ENCODE measurements around the gene NRAP.
A peak's percentile ranks its signal among the peaks of the same experiment; 100 is the strongest.

The NRAP gene

DNA sequence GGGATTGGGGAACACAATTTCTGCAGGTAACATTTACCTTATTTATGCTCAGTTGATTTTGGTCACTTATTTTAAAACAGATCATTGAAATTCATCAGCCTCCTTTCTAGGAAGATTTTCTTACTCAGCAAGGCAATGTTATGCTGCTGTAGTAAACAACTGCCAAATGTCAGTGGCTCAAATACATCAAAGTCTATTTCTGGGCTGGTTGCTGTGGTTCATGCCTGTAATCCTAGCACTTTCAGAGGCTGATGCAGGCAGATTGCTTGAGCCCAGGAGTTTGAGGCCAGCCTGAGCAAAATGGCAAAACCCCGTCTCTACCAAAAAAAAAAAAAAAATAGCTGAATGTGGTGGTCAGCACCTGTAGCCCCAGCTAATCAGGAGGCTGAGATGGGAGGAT is 85.1 kb downstream of the NRAP start:
- in situ Hi-C loops (cut with MboI; ENCODE audit: low pct_unique_long_range_greater_than_20kb, low sequenced_read_pairs) = no loop called here
- no peak for DNase-seq

- DNase-seq = peak; percentile 27
- in situ Hi-C loops (cut with MboI; ENCODE audit: low pct_unique_long_range_greater_than_20kb, low sequenced_read_pairs) = no loop called here
These were observed 87.0 kb downstream of the NRAP start for GRCh38 chr10:113576852-113577251.

DNA sequence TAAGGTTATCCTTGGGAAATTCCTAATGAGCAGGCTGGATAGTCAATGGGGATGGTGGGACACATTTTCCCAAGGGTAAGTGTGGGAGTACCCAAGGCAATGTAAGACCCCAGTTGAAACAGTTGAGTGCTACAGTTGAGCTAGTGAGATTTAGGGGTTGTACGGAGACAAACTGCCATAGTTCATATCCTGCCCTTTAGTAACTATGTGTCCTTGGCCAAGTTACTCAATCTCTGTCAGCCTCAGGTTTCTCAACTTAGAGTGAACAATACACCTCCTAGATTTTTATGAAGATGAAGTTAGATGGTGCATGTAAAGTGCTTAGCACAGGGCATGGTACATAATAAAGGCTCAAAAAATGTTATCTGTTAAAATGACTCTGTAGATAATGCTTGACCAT is 90.5 kb downstream of the NRAP start:
- in situ Hi-C loops (cut with MboI; ENCODE audit: low pct_unique_long_range_greater_than_20kb, low sequenced_read_pairs) = no loop called here

GRCh38 chr10:113572520-113573290 is 91.1 kb downstream of the NRAP start:
- no peak for DNase-seq
- in situ Hi-C loops (cut with MboI; ENCODE audit: low pct_unique_long_range_greater_than_20kb, low sequenced_read_pairs) = no loop called here

More for the DNA sequence above, 90.5 kb downstream of the NRAP start:
- no peak for DNase-seq

GRCh38 chr10:113569576-113569975 is 94.3 kb downstream of the NRAP start:
- no peak for DNase-seq
- in situ Hi-C loops (cut with MboI; ENCODE audit: low pct_unique_long_range_greater_than_20kb, low sequenced_read_pairs) = no loop called here

DNA sequence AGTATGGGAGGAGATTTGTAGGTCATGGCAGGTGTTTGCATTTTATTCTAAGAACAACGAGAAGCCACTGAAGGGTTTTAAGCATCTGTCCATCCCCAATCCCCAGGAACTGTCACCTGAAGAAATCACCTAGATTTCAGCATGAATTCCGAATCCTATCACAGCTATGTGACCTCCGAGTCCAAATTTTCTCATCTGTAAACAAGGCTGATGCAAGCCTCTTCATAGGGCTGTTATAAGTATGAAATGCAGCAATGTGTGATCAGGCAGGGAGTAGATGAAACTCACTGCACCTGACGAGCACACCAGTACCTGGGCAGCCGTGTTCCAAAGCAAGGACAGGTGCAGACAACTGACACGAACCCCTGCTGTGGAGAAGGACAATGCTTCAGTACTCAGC is 97.0 kb downstream of the NRAP start:
- in situ Hi-C loops (cut with MboI; ENCODE audit: low pct_unique_long_range_greater_than_20kb, low sequenced_read_pairs) = no loop called here
- DNase-seq = no peak

DNA sequence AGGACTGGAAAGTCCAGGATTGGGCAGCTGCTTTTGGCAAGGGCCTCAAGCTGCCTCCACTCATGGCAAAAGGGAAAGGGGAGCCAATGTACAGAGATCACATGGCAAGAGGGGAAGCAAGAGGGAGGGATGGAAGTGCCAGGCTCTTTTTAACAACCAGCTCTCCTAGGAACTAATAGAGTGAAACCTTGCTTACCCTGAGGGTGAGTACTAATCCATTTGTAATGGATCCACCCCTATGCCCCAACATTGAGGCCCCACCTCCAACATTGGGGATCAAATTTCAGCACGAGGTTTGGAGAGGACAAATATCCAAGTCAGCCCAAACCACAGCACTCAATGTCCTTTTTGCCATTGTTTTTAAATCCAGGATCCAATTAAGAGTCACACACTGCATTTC is 98.5 kb downstream of the NRAP start:
- DNase-seq = no peak
- in situ Hi-C loops (cut with MboI; ENCODE audit: low pct_unique_long_range_greater_than_20kb, low sequenced_read_pairs) = no loop called here

DNA sequence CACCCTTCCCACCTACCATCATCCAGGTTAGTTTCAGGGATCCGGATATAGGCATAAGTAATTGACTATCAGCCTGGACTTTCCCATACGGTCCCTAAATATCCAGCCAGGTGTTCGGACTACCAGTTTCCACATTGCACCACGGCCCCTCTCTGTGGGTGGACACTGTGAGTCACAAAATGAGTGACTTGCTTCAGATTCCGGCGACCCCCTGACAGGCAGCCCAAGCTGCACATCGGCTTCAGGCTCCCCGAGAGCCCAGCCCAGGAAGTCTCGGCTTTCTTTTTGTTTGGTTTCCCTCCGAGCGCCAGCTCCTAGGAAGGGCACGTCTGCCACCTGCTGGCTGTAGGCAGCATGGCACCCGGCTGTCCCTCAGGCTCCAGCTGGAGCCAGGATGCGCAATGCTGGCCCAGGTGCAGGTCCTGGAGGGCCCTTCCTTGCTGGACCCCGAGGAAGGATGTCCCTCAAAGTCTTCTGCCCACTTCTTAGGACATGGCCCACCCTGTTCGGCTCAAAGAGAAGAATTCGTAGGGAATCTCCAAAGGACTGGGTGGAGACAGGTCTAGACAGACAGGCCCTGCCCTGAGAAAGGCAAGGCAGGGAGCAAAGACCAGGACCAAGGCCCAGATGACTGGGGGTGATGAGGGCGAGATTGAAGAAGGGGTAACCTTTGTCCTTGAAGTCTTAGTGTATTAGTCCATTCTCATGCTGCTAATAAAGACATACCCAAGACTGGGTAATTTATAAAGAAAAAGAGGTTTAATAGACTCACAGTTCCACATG is 100.3 kb downstream of the NRAP start:
- in situ Hi-C loops (cut with MboI; ENCODE audit: low pct_unique_long_range_greater_than_20kb, low sequenced_read_pairs) = no loop called here
- peak; percentile 77 for DNase-seq

- DNase-seq = no peak
- in situ Hi-C loops (cut with MboI; ENCODE audit: low pct_unique_long_range_greater_than_20kb, low sequenced_read_pairs) = no loop called here
These were observed 101.1 kb downstream of the NRAP start for GRCh38 chr10:113562704-113563103.

GRCh38 chr10:113562069-113562468 is 101.8 kb downstream of the NRAP start:
- in situ Hi-C loops (cut with MboI; ENCODE audit: low pct_unique_long_range_greater_than_20kb, low sequenced_read_pairs) = no loop called here

DNA sequence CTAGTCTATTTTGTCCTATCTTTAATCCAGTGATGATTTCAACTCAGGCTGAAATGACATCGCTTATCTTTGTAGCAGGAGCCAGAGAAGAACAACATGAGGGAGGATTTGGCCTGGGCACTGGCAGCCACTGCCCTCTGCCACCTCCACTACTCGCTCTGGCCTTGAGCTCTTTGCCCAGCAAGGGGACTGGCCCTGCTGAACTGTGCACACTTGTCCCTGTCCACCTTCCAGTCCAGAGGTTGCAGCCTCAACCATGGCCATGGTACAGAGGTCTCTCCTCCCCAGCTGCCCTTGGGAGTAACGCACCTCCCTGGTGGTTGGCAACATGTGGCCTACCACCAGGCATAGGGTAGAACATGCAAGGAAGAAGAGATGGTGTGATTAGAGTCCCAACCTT is 102.6 kb downstream of the NRAP start:
- in situ Hi-C loops (cut with MboI; ENCODE audit: low pct_unique_long_range_greater_than_20kb, low sequenced_read_pairs) = no loop called here
- no peak for DNase-seq

More at GRCh38 chr10:113562069-113562468, 101.8 kb downstream of the NRAP start:
- no peak for DNase-seq

DNA sequence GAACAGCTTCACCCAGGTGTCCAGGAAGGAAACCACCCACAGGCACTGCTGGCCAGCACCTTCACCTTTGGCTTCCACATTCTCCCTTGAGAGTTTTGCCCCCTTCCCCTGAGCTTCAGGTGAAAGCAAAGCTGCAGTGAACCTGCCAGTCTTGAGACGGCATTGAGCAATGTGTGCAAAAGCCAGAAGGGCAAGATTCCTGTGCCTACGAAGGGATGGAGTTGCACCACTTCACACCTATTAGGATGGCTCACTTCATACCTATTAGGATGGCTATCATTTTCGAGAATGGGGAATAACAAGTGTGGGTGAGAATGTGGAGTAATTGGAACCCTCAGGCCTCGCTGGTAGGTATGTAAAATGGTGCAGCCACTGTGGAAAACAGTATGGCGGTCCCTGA is 103.8 kb downstream of the NRAP start:
- no peak for DNase-seq

DNA sequence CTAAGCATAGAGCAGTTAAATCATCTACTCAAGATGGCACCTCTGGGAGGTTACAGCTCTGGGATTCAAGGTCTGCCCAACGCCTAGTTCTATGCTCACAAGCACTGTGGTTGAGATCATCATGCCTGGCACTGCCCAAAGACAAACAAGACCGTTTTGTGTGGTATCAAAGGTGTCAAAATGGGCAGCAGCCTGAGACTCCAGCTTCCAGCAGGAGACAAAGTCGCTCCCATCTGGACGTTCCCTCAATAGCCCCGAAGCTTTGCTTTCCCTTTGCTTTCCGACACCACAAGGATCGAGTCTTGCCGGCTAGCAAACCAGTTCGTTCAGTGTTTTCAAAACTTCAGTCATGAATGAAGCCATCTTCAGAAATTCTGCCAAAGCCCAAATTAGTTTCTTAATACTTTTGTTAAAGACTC is 105.9 kb downstream of the NRAP start:
- no peak for DNase-seq
- in situ Hi-C loops (cut with MboI; ENCODE audit: low pct_unique_long_range_greater_than_20kb, low sequenced_read_pairs) = no loop called here

More for the DNA sequence above, 103.8 kb downstream of the NRAP start:
- in situ Hi-C loops (cut with MboI; ENCODE audit: low pct_unique_long_range_greater_than_20kb, low sequenced_read_pairs) = no loop called here

DNA sequence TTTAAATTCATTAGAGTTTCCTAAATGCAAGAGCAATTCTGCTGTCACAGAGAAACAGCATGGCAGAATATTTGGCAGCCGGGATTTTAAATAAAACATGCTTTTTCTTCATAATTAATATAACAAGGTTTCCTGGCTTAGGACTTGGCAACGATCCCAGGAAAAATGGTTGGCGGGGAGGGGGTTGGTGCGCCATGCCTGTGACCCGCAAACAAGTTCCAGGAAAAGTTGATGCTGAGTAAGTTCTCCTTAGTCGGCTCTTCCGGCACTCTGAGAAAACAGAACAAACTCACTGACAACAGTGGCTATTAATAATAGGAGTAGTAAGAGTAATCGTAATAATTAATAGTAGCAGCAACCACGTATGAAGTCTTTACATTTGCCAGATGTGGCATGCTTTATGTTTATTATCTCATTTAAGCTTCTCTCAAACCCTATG is 106.4 kb downstream of the NRAP start:
- peak; percentile 45 for DNase-seq
- in situ Hi-C loops (cut with MboI; ENCODE audit: low pct_unique_long_range_greater_than_20kb, low sequenced_read_pairs) = no loop called here

DNA sequence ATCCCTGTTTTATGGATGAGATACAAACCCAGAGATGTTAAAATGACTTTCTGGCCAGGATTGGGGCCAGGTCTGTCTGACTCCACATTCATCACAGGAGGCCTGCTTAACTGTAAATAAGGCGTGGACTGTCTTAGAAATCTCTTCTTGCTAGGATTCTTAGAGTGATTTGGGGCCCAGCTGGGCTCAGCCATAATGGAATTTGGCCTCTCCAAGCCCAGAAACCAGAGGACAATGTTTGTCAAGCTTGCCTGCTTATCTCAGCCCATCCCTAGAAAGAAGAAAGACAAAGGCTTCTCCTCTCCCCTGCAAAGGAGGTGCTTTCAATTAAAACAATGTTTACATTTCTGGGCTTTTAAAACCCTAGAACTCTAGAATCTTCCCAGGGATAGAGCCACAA is 108.1 kb downstream of the NRAP start:
- in situ Hi-C loops (cut with MboI; ENCODE audit: low pct_unique_long_range_greater_than_20kb, low sequenced_read_pairs) = no loop called here
- DNase-seq = no peak

DNA sequence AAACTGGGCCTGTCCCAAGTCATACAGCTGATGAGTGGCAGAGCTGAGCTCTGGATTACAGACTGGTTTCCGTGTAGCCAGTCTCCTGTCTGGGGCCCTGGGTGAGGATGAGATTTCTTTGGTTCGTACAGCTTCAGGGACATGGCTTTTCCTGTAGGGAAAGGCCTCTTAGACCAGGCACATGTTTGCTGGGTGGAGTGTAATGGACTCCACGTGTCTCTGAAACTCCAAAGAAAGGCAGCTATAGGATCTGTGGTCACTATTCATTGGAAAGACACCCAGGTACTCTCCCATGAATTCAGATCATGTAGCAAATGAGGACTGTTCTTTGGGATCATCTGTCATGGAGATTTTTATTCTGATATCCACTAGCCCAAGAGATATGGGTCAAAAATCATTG is 108.6 kb downstream of the NRAP start:
- in situ Hi-C loops (cut with MboI; ENCODE audit: low pct_unique_long_range_greater_than_20kb, low sequenced_read_pairs) = no loop called here
- no peak for DNase-seq

DNA sequence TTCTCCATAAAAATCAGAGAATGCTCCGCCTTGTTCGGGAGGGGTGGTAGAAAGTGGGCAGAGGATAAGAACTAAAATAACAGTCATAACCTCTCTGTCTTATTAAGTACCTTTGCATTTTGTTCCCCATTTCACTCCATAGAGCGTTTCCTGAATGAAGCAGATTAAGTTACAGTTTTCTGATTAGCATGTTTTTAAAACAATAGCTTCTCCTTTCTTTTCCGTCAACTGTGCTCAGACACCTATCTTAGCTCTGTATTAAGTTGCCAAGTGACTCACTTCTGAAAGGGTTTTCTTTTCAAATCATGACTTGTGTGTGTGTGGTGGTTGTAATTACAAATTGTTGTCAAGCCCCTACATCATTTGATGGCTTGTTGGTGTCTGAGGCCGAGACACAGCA is 109.6 kb downstream of the NRAP start:
- peak; percentile 59 for DNase-seq
- in situ Hi-C loops (cut with MboI; ENCODE audit: low pct_unique_long_range_greater_than_20kb, low sequenced_read_pairs) = no loop called here

DNA sequence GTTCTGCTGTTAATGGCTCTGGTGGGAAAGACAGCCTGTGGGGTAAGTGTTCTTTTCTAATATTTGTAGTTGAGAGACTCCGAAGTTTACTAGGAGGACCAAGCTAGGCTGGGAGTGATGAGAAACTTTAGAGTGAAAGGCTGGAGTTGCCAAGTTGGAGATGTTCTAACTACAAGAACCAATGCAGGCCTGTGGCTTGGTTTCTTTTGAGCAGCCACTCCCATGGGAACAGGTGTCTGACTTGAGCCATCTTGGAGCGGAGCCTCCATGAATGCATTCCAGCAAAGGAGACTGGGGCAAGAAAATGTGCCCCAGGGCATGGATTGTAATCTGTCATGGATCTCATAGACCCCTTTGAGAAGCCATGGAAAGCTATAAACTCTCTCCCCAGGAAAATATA is 110.7 kb downstream of the NRAP start:
- in situ Hi-C loops (cut with MboI; ENCODE audit: low pct_unique_long_range_greater_than_20kb, low sequenced_read_pairs) = no loop called here
- no peak for DNase-seq

DNA sequence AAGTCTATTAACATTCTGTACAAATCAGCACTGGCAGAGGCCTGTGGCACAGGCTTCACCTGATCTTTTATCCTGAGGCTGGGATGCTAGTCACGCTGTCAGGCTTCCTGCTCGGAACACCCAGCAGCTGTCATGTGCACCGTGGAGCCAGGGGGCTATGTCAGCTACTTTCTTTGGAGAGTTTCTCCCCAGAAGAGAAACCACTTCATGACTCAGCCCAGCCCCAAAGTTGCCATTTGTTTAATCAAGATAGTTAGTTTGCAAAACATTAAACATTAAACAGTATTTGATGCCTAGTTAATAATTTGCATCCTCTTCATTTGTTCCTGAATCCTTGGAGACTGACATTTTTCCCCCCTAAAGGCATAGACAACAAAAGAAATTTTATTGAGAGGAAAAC is 111.1 kb downstream of the NRAP start, which contains the start of gene HABP2:
Gene HABP2, plus strand, starts transcription at position 353 of the 400 bp plus-strand sequence. CDS start 69 bp downstream, outside the sequence.
- in situ Hi-C loops (cut with MboI; ENCODE audit: low pct_unique_long_range_greater_than_20kb, low sequenced_read_pairs) = no loop called here

DNA sequence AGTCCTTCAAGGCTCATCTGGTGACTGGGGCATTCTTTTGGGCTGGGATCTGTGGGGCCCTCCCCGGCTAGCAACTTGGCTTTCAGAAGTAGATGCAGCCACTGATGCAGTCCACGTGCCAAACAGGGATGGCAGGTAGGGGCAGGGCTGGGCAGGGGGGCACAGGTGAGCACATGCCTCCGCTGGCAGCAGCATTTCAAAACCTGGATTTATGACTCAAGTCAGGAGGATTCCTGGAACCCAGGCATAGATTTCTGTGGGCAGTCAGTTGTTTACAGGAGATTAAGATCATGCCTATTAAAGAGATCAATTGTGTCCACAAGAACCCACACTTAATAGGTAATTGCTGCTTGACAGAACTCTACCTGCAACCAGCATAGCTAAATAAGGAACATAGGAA is 111.8 kb downstream of the NRAP start:
- in situ Hi-C loops (cut with MboI; ENCODE audit: low pct_unique_long_range_greater_than_20kb, low sequenced_read_pairs) = no loop called here
- no peak for DNase-seq

More for the DNA sequence above, 111.1 kb downstream of the NRAP start, which contains the start of gene HABP2:
- no peak for DNase-seq
